GM12873 (cell line): ENCODE data around the gene ZNF766.

Experiments
- CTCF ChIP-seq: IDR thresholded peaks from 2 replicates; pipeline ENCODE4 v1.5.1; 2012; ENCODE audit warnings: low read depth, mild to moderate bottlenecking, moderate library complexity, low read length, control low read depth; ENCODE audit not compliant: insufficient read depth; ENCODE audit errors: missing control alignments

Gene ZNF766

GRCh38 chr19:52269338-52270261 lies at the start of gene ZNF766:
TSS of gene ZNF766 (plus strand) at chr19:52269587. CDS start at chr19:52269614, 27 bp downstream.
- no peak for TF ChIP-seq CTCF

- no peak for TF ChIP-seq CTCF
These were observed 49.8 kb upstream of the ZNF766 start for GRCh38 chr19:52219611-52220010.

GRCh38 chr19:52221031-52221430 lies 48.4 kb upstream of the ZNF766 start:
- no peak for TF ChIP-seq CTCF

GRCh38 chr19:52221831-52222375 lies 47.5 kb upstream of the ZNF766 start:
- no peak for TF ChIP-seq CTCF

- TF ChIP-seq CTCF, result no peak
These were observed 45.2 kb upstream of the ZNF766 start for GRCh38 chr19:52224211-52224610.

GRCh38 chr19:52226652-52227051 lies 42.7 kb upstream of the ZNF766 start:
- no peak for TF ChIP-seq CTCF

GRCh38 chr19:52227196-52227940 lies 42.0 kb upstream of the ZNF766 start:
- no peak for TF ChIP-seq CTCF
